HepG2 (cell line): ENCODE data around the gene WDFY1. TPM values are rescaled to one million over a fixed set of nuclear protein-coding genes. Genes with fewer than 3 reads are reported as not detected.

ENCODE experiments used
- CHCHD3 ChIP-seq: sonication (generic); formaldehyde crosslinking; IDR thresholded peaks from 2 replicates; pipeline ENCODE4 v1.8.0; 2022; ENCODE audit warnings: mild to moderate bottlenecking, missing genetic modification reagents, moderate library complexity
- DMTF1 ChIP-seq: sonication (generic); formaldehyde crosslinking; IDR thresholded peaks from 2 replicates; pipeline ENCODE4 v1.4.0; 2020; ENCODE audit warnings: mild to moderate bottlenecking, missing genetic modification reagents
- HNRNPUL1 ChIP-seq: fragments of 200-400 bp; formaldehyde crosslinking; IDR thresholded peaks from 2 replicates; pipeline ENCODE4 v1.6.1; 2017; ENCODE audit warnings: low read depth, mild to moderate bottlenecking, low read length, moderate library complexity
- PRDM10 ChIP-seq: sonication (generic); formaldehyde crosslinking; IDR thresholded peaks from 2 replicates; pipeline ENCODE4 v1.4.0; 2020; ENCODE audit warnings: low read depth, missing genetic modification reagents
- SMAD3 ChIP-seq: sonication (generic); formaldehyde crosslinking; IDR thresholded peaks from 2 replicates; pipeline ENCODE4 v1.4.0; 2020; ENCODE audit warnings: missing genetic modification reagents
- SNAPC2 ChIP-seq: sonication (generic); formaldehyde crosslinking; IDR thresholded peaks from 2 replicates; pipeline ENCODE4 v1.8.1; 2022; ENCODE audit warnings: mild to moderate bottlenecking, missing genetic modification reagents
- SNRNP70 ChIP-seq: fragments of 200-400 bp; formaldehyde crosslinking; IDR thresholded peaks from 2 replicates; pipeline ENCODE4 v1.6.1; 2017; ENCODE audit warnings: mild to moderate bottlenecking, low read depth, low read length, moderate library complexity
- SOX13 ChIP-seq, 3 experiments: fragments of 450-650 bp in 1 of 3; sonication (generic) in 1 of 3; formaldehyde crosslinking in 1 of 3; IDR thresholded peaks in 2 of 3; conservative IDR thresholded peaks in 1 of 3; 2 replicates each; pipeline versions ENCODE4 v1.5.0 to v1.6.1; 2016 to 2020; ENCODE audit warnings: antibody characterized with exemption in 1 of 3, mild to moderate bottlenecking in 1 of 3, missing compliant biosample characterization in 1 of 3, missing genetic modification reagents in 1 of 3, moderate library complexity in 1 of 3
- ZC3H13 ChIP-seq: sonication (generic); formaldehyde crosslinking; IDR thresholded peaks from 2 replicates; pipeline ENCODE4 v1.8.1; 2023; ENCODE audit warnings: mild to moderate bottlenecking, missing genetic modification reagents, moderate library complexity
- ZFP41 ChIP-seq: sonication (generic); formaldehyde crosslinking; IDR thresholded peaks from 2 replicates; pipeline ENCODE4 v1.4.0; 2020; ENCODE audit warnings: mild to moderate bottlenecking, missing genetic modification reagents, borderline replicate concordance
- ZMYM4 ChIP-seq: sonication (generic); formaldehyde crosslinking; IDR thresholded peaks from 2 replicates; pipeline ENCODE4 v1.8.1; 2023; ENCODE audit warnings: mild to moderate bottlenecking, missing genetic modification reagents
- ZNF101 ChIP-seq: sonication (generic); formaldehyde crosslinking; IDR thresholded peaks from 2 replicates; pipeline ENCODE4 v1.4.0; 2020; ENCODE audit warnings: mild to moderate bottlenecking, low read depth, missing genetic modification reagents, borderline replicate concordance
- ZNF713 ChIP-seq: sonication (generic); formaldehyde crosslinking; IDR thresholded peaks from 2 replicates; pipeline ENCODE4 v1.4.0; 2020; ENCODE audit warnings: mild to moderate bottlenecking, missing genetic modification reagents
- ZNF737 ChIP-seq: sonication (generic); formaldehyde crosslinking; IDR thresholded peaks from 2 replicates; pipeline ENCODE4 v1.5.0; 2020; ENCODE audit warnings: missing genetic modification reagents, mild to moderate bottlenecking, borderline replicate concordance
- ZNF766 ChIP-seq: sonication (generic); formaldehyde crosslinking; IDR thresholded peaks from 2 replicates; pipeline ENCODE4 v1.5.0; 2020; ENCODE audit warnings: missing genetic modification reagents, borderline replicate concordance
- ZNF781 ChIP-seq: sonication (generic); formaldehyde crosslinking; IDR thresholded peaks from 2 replicates; pipeline ENCODE4 v1.5.1; 2020; ENCODE audit warnings: borderline replicate concordance, mild to moderate bottlenecking, missing genetic modification reagents; ENCODE audit errors: not compliant biosample characterization
- polyA plus RNA-seq, 8 experiments: library from polyadenylated mRNA; depleted of rRNA in 3 of 8; stranded (reverse) in 7 of 8; unstranded in 1 of 8; fragments of >200 nt; fragmentation: Illumina TruSeq in 4 of 8; extraction: Trizol in 4 of 8; gene quantifications; 2 replicates each; pipeline versions ENCODE4 v1.2.1 to v1.2.3, GENCODE V29; 2011 to 2016; ENCODE audit warnings: low read depth in 4 of 8, missing spikeins in 1 of 8, mixed read lengths in 1 of 8; ENCODE audit not compliant: insufficient read depth in 1 of 8
- total RNA-seq, 5 experiments: library from RNA; depleted of rRNA; stranded (reverse); fragments of >200 nt; fragmentation: Illumina TruSeq; extraction: Trizol; gene quantifications; 2 replicates each; pipeline ENCODE4 v1.2.3, GENCODE V29; 2016; ENCODE audit warnings: low read depth in 1 of 5
- TF ChIP-seq, protein P1 (sequence below), 2 experiments: sonication (generic) in 1 of 2; formaldehyde crosslinking in 1 of 2; IDR thresholded peaks; 2 replicates each; pipeline versions ENCODE4 v1.4.0 to v1.6.1; 2018 to 2020; ENCODE audit warnings: missing genetic modification reagents in 2 of 2, borderline replicate concordance in 1 of 2, low read depth in 1 of 2, mild to moderate bottlenecking in 1 of 2, missing biosample characterization in 1 of 2
- TF ChIP-seq, protein P2 (sequence below): sonication (generic); formaldehyde crosslinking; IDR thresholded peaks from 2 replicates; pipeline ENCODE4 v1.4.0; 2020; ENCODE audit warnings: low read depth, mild to moderate bottlenecking, missing genetic modification reagents

Gene WDFY1
- total and polyA plus RNA-seq, 2 of the 13 experiments (the other 11 are each of a cell fraction or from before 2014, with no cell fraction given), result 77.0 to 78.4 TPM

DNA sequence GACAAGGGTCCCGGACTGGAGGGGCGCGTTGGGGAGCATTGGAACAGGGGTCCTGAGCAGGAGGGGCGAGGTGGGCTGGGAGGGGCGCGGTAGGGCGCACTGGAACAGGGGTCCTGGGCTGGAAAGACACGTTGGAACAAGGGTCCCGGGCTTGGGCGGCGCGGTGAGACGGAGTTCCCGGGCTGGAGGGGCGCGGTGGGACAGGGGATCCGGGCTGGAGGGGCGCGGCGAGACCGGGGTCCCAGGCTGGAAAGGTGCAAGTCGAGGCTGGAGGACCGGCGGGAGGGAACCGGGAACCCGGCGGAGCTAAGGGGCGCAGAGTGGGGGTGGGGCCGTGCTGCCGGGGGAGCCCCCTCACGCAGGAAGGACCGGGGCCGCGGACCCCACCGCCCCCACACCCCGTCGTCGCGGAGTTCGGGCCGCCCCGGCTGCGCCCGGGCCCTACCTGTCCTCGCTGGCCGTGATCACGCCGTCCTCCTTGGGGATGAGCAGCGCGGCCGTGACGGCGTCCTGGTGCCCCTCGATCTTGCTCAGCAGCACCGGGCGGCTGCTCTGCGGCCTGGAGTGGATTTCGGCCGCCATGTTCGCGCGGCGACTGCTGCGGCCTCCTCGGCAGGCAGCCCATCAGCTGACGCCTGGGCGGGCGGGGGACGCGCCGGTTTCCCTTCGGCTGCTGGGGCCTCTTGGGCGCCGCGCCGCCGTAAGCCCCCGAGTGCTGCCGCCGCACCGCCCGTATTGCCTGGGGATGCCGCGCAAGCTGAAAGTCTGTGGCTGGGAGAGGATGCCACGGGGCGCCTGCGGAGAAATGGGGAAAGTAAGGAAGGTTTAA, at the start of gene WDFY1 (continued):
- no peak for TF ChIP-seq SOX13 (IDR thresholded peaks at IDR 0.05)
- peak in 1 of 2 experiments; percentile 78; a peak in 2 of 4 replicates for TF ChIP-seq SOX13 (CRISPR knock-in tag; conservative IDR thresholded peaks at IDR 0.05 in 1 of 2, IDR thresholded peaks at IDR 0.05 in 1 of 2)
- peak; percentile 64; the same call in 1 of the 2 replicates for TF ChIP-seq ZFP41 (CRISPR knock-in tag)
- TF ChIP-seq CHCHD3 (CRISPR knock-in tag), result peak; percentile 38; the same call in 1 of the 2 replicates
- TF ChIP-seq ZNF781 (CRISPR knock-in tag), result no peak
- TF ChIP-seq, protein P1, sequence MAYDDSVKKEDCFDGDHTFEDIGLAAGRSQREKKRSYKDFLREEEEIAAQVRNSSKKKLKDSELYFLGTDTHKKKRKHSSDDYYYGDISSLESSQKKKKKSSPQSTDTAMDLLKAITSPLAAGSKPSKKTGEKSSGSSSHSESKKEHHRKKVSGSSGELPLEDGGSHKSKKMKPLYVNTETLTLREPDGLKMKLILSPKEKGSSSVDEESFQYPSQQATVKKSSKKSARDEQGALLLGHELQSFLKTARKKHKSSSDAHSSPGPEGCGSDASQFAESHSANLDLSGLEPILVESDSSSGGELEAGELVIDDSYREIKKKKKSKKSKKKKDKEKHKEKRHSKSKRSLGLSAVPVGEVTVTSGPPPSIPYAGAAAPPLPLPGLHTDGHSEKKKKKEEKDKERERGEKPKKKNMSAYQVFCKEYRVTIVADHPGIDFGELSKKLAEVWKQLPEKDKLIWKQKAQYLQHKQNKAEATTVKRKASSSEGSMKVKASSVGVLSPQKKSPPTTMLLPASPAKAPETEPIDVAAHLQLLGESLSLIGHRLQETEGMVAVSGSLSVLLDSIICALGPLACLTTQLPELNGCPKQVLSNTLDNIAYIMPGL (CRISPR knock-in tag; IDR thresholded peaks at IDR 0.05; ENCODE audit: borderline replicate concordance in 1 of 2, low read depth in 1 of 2), result peak; percentile 92 to 98
- 0 out of 2 replicates have a peak, but pooled peaks have one; percentile 82 for TF ChIP-seq ZNF713
- TF ChIP-seq HNRNPUL1, result peak; percentile 83; the same call in 1 of the 2 replicates
- no peak for TF ChIP-seq ZNF101
- TF ChIP-seq ZNF766 (CRISPR knock-in tag), result peak; percentile 98
- TF ChIP-seq ZNF737, result no peak
- peak; percentile 91 for TF ChIP-seq ZC3H13
- TF ChIP-seq, protein P2, sequence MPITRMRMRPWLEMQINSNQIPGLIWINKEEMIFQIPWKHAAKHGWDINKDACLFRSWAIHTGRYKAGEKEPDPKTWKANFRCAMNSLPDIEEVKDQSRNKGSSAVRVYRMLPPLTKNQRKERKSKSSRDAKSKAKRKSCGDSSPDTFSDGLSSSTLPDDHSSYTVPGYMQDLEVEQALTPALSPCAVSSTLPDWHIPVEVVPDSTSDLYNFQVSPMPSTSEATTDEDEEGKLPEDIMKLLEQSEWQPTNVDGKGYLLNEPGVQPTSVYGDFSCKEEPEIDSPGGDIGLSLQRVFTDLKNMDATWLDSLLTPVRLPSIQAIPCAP (CRISPR knock-in tag), result no peak
- 0 out of 2 replicates have a peak, but pooled peaks have one; percentile 39 for TF ChIP-seq PRDM10 (CRISPR knock-in tag)
- peak; percentile 96 for TF ChIP-seq ZMYM4 (CRISPR knock-in tag)
- no peak for TF ChIP-seq DMTF1 (CRISPR knock-in tag)
- TF ChIP-seq SMAD3 (CRISPR knock-in tag), result peak; percentile 91
- TF ChIP-seq SNAPC2 (CRISPR knock-in tag), result no peak
- TF ChIP-seq SNRNP70, result no peak
